A549 (cell line): ENCODE data around the gene KLF5.

Experiments
- CHD4 ChIP-seq: fragments of 200-600 bp; sonication (generic); IDR thresholded peaks from 2 replicates; pipeline ENCODE4 v1.6.1; 2016; ENCODE audit warnings: antibody characterized with exemption, mild to moderate bottlenecking, borderline replicate concordance
- ELK1 ChIP-seq: fragments of 150-350 bp; IDR thresholded peaks from 2 replicates; pipeline ENCODE4 v1.6.1; 2014; ENCODE audit warnings: low read depth, mild to moderate bottlenecking, low read length
- EP300 ChIP-seq, 2 experiments: fragments of >200 bp; sonication (Bioruptor Twin); formaldehyde crosslinking; IDR thresholded peaks; 2 replicates in 1 of 2; 3 replicates in 1 of 2; pipeline ENCODE4 v1.6.1; 2016 to 2017
- JUN ChIP-seq, 2 experiments: fragments of >200 bp; sonication (Bioruptor Twin); formaldehyde crosslinking; IDR thresholded peaks; 2 replicates in 1 of 2; 3 replicates in 1 of 2; pipeline ENCODE4 v1.6.1; 2016 to 2017
- KDM1A ChIP-seq: fragments of 200-600 bp; sonication (generic); IDR thresholded peaks from 2 replicates; pipeline ENCODE4 v1.6.1; 2016; ENCODE audit warnings: low read depth, mild to moderate bottlenecking
- KDM5A ChIP-seq: fragments of 200-600 bp; sonication (generic); IDR thresholded peaks from 2 replicates; pipeline ENCODE4 v1.6.1; 2016; ENCODE audit warnings: antibody characterized with exemption, mild to moderate bottlenecking
- MAZ ChIP-seq: fragments of 150-350 bp; IDR thresholded peaks from 2 replicates; pipeline ENCODE4 v1.6.1; 2014; ENCODE audit warnings: antibody characterized with exemption, low read depth, low read length, borderline replicate concordance
- MYC ChIP-seq: IDR thresholded peaks from 2 replicates; pipeline ENCODE4 v1.6.1; 2012; ENCODE audit warnings: mild to moderate bottlenecking, inconsistent platforms, low read length, improper control_type of control experiment, borderline replicate concordance
- POLR2A ChIP-seq: IDR thresholded peaks from 2 replicates; pipeline ENCODE4 v1.6.1; 2012; ENCODE audit warnings: mild to moderate bottlenecking, low read length
- SMC3 ChIP-seq: fragments of >200 bp; sonication (Bioruptor Twin); formaldehyde crosslinking; IDR thresholded peaks from 3 replicates; pipeline ENCODE4 v1.6.1; 2018; ENCODE audit warnings: inconsistent platforms
- TF ChIP-seq, protein P1 (sequence below): fragments of >200 bp; sonication (Bioruptor Twin); formaldehyde crosslinking; IDR thresholded peaks from 3 replicates; pipeline ENCODE4 v1.5.1; 2016
- TF ChIP-seq, protein P2 (sequence below): IDR thresholded peaks from 2 replicates; pipeline ENCODE4 v1.6.1; 2012; ENCODE audit warnings: low read depth, borderline replicate concordance

DNA sequence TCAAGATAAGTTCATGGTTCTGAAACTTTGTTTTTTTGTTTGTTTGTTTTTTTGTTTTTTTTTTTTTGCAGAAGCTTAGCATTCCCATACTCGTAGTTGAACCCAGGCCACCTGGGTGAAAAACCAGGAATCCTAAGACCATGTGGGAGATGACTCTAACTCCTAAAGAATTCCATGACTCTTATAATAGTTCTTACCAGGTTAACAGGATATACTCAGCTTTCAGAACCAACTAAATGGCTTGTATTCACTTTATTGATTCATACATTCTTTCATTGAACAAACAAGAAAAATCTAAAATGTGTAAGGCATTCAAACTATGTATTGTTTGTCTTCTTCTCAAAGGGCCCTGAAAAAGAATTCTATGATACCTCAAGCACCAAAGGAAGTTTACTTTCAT lies 40.5 kb upstream of the KLF5 start:
- TF ChIP-seq SMC3 (no peak), JUN (IDR thresholded peaks at IDR 0.05) (no peak), POLR2A (no peak), ELK1 (no peak), KDM5A (no peak), KDM1A (no peak), MYC (no peak), EP300 (IDR thresholded peaks at IDR 0.05) (no peak), CHD4 (no peak), MAZ (no peak)
- TF ChIP-seq, protein P1, sequence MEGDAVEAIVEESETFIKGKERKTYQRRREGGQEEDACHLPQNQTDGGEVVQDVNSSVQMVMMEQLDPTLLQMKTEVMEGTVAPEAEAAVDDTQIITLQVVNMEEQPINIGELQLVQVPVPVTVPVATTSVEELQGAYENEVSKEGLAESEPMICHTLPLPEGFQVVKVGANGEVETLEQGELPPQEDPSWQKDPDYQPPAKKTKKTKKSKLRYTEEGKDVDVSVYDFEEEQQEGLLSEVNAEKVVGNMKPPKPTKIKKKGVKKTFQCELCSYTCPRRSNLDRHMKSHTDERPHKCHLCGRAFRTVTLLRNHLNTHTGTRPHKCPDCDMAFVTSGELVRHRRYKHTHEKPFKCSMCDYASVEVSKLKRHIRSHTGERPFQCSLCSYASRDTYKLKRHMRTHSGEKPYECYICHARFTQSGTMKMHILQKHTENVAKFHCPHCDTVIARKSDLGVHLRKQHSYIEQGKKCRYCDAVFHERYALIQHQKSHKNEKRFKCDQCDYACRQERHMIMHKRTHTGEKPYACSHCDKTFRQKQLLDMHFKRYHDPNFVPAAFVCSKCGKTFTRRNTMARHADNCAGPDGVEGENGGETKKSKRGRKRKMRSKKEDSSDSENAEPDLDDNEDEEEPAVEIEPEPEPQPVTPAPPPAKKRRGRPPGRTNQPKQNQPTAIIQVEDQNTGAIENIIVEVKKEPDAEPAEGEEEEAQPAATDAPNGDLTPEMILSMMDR, result no peak
- TF ChIP-seq, protein P2, sequence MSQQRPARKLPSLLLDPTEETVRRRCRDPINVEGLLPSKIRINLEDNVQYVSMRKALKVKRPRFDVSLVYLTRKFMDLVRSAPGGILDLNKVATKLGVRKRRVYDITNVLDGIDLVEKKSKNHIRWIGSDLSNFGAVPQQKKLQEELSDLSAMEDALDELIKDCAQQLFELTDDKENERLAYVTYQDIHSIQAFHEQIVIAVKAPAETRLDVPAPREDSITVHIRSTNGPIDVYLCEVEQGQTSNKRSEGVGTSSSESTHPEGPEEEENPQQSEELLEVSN, result no peak
